SKM-1 treated with dmso at 0.1 percent for 144 hours (cell line): ENCODE data around the gene BMP7.
"Not testable (repeated sequence)": the region's sequence is repeated elsewhere in the genome, so short reads cannot be mapped to it uniquely, and the experiment has no call there.

Source experiments
- DNase-seq: peaks from one replicate; lab custom pipeline; 2025; ENCODE audit not compliant: unreplicated experiment; lab: John Stamatoyannopoulos, UW

BMP7 gene

DNA sequence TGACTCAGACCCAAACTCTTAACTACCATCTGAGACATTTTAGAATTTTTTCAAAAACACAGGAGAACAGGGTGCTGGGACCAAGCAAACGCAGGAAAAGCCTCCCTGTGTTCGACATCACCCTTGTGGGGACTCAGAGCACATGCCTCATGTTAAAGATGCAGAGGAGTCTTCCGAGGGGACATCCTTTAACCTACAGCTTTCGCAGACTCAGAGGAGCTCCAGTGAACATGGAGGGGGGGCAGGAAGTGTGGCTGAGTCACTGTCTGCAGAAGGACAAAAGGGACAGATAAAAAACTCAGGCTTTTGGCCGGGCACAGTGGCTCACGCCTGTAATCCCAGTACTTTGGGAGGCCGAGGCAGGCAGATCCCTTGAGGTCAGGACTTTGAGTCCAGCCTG, 15.1 kb downstream of the BMP7 start:
- no peak for DNase-seq

DNA sequence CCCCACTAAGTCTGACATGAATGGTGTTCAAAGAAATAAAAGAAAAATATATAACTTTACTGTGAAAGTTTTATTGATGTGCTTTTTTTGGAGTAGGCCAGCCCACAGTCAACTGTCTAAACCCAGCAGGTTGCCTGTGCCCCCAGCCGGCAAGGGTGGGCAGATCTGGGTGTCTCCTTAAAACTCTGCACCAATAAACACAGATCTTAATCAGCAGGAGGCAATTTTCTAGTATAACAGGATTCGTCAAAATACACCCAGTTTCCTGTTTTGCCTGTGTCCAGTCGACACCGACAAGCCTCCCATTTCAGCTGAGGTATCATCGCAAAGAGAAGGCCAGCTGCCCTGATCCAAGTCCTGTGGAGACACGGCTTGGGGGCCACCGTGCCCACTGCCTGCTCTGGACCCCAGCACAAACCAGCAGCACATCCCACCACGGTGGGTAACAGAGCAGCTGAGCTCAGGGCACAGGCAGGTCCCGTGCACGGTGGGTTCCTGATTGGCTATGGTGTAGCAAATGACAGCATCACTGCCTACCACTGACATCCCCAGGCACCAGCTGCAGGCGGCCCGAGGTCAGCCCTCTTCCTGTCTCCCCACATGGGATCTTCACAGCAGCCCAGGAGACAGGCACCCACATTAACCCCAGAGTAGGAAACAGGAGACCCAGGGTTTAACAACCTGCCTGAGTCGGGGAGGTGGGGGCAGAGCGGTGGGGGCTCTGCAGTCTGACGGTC, 15.7 kb downstream of the BMP7 start:
- DNase-seq, result no peak

DNA sequence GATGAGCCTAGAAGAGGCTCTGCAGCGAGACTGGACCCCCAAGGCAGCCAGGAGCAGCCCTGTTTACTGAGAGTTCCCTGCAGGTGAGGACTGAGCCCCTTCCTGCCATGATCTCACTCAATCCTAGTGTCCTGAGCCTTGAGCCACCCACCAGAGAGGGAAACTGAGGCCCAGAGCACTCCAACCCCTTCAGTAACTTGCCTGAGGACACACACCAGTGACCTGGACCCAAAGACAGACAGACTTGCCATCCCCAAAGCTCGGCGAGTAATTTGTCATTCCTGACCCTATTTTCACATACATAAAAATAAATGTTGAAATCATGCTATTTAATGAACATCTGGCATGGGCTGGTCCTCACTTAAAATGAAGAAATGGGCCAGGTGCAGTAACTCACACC, 16.7 kb downstream of the BMP7 start:
- no peak for DNase-seq

DNA sequence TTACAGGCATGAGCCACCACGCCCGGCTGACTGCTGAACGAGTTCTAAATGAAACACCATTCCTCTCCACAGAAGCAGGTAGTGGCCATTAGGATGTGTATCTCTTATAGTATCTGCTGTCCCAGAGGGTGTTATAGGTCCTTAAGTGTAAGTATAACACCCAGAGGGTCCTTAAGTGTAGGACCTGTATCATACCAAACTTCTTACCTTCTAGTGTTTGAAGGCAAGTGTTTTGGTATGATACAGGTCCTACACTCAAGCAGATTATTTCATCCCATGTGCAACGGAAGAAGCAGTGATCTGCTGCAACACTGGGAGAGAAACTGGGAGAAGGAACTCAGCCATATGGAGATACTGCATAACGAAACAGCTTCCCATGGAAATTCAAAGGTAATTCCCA, 17.4 kb downstream of the BMP7 start:
- DNase-seq, result no peak

DNA sequence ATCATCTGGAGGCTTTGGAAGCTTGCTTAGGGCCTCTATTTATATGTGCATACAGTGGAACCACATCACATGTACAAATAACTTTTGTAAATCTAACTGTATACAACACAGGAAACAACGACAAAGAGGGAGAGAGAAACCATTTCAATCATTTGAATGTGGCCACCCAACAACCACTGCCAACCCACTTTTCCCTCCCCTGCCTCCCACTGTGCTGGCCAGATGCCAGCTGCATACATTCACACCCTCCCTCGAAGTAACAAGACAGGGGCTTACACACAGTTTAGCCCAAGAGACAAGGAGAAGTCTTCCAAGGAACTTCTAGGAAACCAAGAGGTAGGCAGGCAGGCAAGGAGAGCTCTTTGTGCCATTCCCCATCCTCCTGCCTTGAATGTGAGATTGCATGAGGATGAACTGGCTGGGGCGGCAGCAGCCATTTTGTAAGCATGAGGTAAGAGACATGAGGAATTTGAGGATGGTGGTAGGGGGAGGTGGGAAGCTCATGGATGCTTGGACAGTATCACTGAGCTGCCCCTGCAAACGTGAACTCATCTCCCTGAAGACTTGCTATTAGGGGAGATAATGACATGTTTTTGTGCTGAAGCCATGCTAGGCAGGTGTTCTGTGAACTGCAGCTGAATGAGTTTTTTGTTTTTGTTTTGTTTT, 18.2 kb downstream of the BMP7 start:
- DNase-seq, result no peak

DNA sequence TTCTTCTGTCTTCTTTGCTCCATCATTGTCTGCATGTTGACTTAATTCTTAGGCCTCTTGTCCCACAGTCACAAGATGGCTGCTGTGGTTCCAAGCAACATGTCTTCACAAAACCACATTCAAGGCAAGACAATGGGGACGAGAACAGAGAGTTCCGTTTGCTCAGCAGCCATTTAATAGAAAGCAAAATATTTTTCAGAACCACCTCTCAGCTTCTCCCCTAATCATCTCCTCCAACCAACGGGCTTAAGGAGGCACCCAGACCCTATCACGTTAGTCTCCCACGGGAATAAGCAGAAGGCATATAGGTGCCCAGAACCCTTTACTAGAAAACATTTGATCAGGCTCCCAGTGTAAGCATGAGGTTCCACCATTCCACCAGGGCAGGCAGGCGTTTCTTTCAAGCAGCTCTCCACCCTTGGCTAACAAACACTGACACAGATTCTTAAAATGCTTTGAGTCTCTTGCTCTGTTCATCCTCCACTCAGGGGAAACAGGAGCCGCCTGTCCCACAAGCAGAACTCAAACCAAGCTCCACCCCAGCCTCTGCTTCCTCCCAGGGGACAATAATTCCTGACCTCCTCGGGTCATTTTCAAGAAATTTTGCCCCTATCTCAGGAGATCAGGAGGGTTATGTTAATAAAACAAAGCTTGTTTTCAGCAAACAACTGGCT, 19.0 kb downstream of the BMP7 start:
- no peak for DNase-seq

DNA sequence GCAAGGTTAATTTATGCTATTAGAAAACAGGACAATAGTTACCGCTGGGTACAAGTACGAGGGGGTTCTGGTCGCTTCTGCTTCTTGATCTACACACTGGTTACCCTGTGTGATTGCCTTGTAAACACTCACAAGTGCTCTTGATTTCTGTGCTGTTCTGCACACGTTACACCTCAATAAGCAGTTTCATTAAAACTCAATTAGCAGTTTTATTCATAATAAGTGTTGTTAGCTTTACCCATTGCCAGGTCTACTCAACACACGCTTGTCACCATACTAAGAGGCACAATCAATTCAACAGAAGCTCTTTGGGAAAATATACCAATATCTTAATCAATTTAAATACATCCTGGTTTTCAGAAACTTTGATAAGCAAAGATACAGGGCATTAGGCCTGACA, 20.4 kb downstream of the BMP7 start:
- DNase-seq, result no peak

DNA sequence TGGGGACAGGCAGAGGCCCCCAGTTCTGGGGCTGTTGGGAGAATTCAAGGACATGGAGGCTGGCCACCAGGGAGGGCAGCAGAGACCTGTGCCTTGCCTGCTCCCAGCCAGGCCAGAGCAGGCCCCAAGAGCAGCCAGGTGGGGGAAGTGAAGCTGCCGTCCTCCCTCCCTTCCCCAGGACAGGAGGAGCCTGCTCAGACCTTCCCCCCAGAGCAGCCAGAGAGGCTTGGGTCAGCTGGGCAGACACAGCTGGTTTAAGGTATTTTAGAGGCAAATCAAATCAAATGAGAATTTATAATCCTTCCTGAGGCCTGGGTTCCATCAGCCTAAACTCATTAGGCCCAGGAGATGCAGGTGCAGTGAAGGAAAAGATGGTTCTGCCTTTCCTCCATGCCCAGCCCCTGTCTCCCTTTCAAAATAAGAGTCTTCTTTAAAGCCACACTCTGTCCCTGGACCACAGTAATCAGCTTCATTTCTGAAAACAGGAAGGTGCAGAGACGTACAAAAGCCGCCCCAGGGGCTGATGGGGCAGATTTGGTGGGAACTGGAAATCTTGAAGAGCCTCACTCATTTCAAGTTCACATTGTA, 21.7 kb downstream of the BMP7 start:
- no peak for DNase-seq

DNA sequence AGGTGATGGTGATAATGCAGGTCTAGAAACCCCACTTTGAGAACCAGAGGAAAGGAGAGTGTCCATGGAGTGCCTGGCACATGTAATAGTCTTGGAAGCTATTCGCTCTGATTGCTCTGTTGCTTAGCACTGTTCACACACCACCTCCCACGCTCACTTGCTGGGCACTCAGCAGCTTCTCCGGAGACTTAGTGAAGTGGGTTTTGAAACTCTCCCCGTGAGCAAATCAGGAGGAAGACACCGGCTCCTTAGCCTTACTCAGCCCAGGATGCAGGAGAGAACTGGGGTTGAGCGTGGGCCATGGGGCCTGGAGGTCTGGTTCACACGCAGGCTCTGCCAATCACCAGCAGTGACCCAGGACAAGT, 22.2 kb downstream of the BMP7 start:
- no peak for DNase-seq

DNA sequence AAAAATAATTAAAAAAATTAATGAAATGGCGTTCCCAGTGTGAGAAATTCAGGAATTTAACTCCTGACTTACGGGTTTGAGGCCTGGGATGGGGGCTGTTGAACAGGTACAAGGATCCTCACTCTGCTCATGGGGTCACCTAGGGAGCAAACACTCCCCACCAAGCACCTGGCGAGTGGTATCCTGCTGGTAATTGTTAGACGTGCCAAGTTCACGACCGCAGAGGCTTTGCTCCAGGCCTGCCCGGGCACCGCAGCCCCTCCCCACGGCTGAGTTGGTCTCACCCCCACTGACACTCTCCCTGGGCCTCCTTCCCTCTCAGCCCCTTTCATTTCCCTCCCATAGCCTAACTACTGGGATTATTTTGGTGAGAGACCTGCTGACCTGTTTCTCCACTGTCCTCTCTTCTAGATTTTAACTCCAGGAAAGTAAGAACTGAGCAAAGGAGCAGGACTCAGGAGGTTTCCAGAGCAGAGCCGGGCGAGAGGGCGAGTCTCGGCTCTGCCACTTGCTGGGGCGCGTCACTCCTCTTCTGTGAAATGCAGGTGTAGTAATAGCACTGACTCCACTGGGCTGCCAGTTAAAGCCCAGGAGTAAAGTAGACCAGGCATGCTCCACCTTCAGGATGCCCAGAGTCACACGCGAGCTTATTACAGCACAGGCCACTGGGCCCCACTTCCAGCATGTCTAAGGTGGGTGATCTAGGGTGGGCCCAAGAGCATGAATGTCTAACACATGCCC, 22.8 kb downstream of the BMP7 start:
- no peak for DNase-seq

DNA sequence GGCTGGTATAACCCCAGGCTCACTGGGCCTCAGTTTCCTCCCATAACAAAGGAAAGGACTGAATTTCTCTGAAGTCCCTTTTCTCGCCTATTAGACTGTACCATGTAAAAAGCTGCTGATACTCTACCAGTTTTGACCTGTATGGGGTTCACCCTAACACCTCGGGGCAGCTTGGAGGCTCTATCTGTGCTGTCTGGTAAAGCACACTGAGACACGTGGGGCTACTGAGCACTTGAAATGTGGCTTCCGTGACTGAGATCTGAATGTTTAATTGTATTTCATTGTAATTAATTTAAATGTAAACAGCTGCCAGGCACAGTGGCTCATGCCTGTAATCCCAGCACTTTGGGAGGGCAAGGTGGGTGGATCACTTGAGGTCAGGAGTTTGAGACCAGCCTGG, 24.0 kb downstream of the BMP7 start:
- no peak for DNase-seq

DNA sequence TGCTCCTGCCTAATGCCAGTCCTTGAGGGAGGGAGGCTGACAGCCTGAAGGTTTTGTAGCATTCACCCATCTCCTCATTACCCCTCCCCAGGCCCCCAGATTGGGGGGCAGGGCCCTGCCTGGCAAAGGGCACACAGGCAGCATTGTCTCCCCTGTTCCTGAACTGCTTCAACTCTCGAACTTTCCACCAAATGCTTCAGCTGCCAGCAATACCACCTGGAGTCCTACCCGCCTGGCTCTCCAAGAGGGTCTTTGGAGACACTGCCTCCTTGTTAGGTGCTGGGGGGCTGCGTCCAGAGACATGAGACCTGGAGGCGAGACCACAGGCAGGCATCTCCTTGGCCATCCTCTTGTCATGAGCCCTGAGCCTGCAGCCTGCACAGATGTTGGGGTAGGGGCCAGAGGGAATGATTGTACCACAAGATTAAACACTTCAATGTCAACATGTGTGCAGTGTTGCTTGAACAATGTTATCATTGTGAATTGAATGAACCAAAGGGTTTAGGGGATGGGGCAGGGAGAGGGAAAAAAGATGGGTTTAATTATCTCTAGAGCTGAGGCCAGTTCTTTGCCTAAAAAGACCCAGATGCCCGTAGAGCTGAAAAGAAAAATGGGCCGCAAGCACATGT, 25.0 kb downstream of the BMP7 start:
- no peak for DNase-seq

DNA sequence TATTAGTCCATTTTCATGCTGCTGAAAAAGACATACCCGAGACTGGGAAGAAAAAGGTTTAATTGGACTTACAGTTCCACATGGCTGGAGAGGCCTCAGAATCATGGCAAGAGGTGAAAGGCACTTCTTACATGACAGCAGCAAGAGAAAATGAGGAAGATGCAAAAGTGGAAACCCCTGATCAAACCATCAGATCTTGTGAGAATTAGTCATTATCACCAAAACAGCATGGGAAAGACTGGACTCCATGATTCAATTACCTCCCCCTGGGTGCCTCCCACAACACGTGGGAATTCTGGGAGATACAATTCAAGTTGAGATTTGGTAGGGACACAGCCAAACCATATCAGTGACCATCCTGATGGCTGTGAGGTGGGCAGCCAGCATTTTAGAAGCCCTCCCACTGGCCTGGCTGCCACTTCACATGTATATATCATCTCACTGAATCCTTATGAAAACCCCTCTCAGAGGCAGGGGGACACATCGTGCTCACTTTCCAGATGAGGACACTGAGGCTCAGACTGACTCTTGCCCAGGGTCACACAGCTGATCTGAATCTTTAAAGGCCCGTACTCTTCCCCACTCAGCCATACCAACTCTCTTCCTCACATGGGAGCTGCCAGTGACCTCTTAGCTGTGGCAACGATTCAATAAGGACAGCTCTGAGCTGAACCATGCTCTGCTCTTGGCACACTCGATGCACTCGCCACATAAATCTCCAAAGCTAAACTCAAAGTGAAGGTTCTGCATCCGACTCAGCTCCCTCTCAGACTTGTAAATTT, 25.7 kb downstream of the BMP7 start:
- DNase-seq, result no peak

DNA sequence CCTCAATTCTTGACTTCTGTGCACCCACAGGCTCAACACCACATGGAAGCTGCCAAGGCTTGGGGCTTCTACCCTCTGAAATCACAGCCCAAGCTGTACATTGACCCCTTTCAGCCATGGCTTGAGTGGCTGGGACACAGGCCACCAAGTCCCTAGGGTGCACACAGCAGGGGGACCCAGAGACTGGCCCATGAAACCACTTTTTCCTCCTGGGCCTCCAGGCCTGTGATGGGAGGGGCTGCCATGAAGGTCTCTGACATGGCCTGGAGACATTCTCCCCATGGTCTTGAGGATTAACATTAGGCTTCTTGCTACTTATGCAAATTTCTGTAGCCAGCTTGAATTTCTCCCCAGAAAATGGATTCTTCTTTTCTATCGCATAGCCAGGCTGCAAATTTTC, 26.7 kb downstream of the BMP7 start:
- not testable (repeated sequence) for DNase-seq

DNA sequence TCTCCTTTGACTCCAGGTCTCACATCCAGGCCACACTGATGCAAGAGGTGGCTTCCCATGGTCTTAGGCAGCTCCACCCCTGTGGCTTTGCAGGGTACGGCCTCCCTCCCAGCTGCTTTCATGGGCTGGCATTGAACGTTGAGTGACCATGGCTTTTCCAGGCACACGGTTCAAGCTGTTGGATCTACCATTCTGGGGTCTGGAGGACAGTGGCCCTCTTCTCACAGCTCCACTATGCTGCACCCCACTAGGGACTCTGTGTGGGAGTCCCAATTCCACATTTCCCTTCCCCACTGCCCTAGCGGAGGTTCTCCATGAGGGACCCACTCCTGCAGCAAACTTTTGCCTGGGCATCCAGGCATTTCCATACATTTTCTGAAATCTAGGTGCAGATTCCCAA, 27.1 kb downstream of the BMP7 start:
- not testable (repeated sequence) for DNase-seq

DNA sequence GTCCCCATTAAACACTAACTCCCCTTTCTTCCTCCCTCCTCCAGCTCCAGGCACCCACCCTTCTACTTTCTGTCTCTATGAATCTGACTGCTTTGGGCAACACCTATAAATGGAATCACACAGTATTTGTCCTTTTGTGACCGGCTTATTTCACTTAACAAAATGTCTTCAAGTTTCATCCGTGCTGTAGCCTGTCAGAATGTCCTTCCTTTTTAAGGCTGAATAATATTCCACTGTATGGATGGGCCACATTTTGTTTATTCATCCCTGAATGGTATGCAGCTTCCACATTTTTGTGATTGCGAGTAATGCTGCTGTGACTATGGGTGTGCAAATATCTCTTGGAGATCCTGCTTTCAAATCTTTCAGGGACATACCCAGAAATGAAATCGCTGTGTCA, 28.4 kb downstream of the BMP7 start:
- DNase-seq, result no peak

DNA sequence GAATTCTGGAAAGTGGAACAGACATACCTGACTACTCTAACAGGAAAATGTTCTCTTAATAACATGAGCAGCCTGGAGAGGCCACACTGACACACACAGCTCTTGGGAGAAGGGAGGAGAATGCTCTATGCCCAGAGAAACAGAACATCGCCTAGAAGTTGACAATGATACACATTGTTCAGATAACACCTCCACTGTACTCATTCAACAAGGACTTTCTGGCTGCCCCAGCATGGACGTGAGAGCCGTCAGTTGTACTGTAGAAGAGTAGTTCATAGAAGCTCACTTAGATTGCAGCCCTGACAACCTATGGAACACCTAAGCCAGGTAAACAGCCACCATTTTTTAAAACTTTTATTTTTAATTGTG, 28.9 kb downstream of the BMP7 start:
- DNase-seq, result no peak

DNA sequence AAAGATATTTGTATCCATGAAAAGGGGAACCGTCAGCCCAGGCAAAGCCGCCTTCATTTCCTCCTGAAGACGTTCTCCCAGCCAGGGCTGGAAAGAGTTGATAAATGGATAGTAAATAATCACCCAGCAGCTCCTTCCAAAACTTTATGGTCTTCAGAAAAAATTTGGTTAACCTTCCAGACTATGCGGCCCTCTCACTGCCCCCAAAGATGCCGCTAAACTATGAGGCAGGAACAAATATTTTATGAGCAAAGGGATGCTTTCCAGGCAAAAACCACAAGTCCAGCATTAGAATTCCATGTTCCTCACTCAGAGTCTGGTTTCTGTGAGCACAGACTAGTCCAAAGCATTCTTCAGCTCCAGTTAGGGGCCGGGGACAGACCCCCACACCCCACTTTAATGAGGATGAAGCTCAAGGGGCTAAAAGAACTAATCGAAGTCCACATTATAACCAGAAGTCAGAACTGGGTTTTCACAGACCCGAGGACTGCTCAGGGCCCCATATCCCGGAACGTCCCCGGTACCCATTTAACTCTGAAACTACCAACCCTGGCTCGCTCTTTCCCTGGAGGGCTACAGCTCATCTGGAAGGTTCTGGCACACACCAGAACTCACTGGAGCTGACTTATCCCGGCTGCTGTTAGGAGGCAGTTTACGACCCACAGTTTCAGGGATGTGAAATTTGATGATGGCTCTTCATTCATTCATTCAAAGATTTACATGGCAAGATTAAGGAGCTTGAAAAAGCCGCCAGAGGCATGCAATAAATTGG, 29.4 kb downstream of the BMP7 start:
- no peak for DNase-seq

DNA sequence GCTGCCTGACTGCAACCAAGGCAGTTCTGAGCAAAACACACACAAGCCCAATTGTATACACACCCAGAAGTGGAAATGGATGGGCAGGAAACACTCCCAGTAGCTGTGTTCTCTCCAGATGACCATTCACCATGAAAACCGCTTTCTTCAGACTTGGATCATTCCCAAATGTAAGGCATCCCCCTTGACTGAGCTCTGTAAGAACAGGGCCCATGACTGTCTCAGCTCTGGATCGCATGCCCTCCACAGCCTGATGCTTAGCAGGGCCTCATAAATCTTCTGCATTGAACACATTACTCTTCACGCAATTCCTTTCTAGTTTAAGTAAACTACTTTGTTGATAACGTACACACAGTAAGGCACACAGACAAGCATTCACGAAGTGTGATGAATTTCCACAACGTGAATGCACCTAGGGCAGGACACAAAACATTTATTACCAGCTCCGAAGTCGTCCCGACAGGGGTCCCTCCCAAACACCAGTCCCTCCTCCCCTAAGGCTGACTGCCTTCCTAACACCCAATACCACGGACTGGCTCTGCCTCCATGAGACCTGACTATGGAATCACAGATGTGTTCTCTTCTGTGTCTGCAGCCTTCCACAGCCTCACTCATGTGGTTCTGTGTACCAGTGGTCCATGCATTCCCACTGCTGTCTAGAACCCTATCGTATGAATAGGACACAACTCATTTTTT, 31.7 kb downstream of the BMP7 start:
- no peak for DNase-seq
